IPS-18a (cell line): ENCODE data around the gene CD83.
"Not testable (repeated sequence)": the region's sequence is repeated elsewhere in the genome, so short reads cannot be mapped to it uniquely, and the experiment has no call there.

ENCODE experiments used
- H3K27ac ChIP-seq: one replicate; pipeline ENCODE4 v1.5.1; 2013; ENCODE audit warnings: low read length
- H3K27me3 ChIP-seq: one replicate; pipeline ENCODE4 v1.6.1; 2013; ENCODE audit warnings: mild to moderate bottlenecking, low read length; ENCODE audit not compliant: control insufficient read depth, insufficient read depth
- H3K36me3 ChIP-seq: one replicate; pipeline ENCODE4 v1.6.1; 2013; ENCODE audit warnings: low read depth, low read length; ENCODE audit not compliant: control insufficient read depth
- H3K4me1 ChIP-seq: one replicate; pipeline ENCODE4 v1.6.1; 2013; ENCODE audit warnings: low read depth, low read length; ENCODE audit not compliant: control insufficient read depth
- H3K4me3 ChIP-seq: one replicate; pipeline ENCODE4 v1.5.1; 2013; ENCODE audit warnings: low read length
- H3K9ac ChIP-seq: one replicate; pipeline ENCODE4 v1.6.1; 2013; ENCODE audit warnings: mild to moderate bottlenecking, low read length, moderate library complexity
- H3K9me3 ChIP-seq: one replicate; pipeline ENCODE4 v1.6.1; 2013; ENCODE audit warnings: low read depth, low read length; ENCODE audit not compliant: control insufficient read depth

CD83 gene

GRCh38 chr6:14117158-14118090, at the start of gene CD83:
Gene CD83 (plus strand): TSS chr6:14117772. CDS start chr6:14117812, 40 bp downstream.
- no peaks in the 10 kb centered on the region for H3K36me3 ChIP-seq
- H3K27me3 ChIP-seq: peaks cover 24% of the 10 kb centered on the region
- H3K9ac ChIP-seq: peak within 1 kb of the TSS; percentile 48
- no peaks in the 10 kb centered on the region for H3K4me1 ChIP-seq
- H3K27ac ChIP-seq: no peak within 1 kb of the TSS
- H3K4me3 ChIP-seq: peak within 1 kb of the TSS; percentile 79
- H3K9me3 ChIP-seq: no peaks in the 10 kb centered on the region

- Histone ChIP-seq H3K4me1 (no peaks in the 10 kb centered on the region), H3K27ac (no peak overlapping the region), H3K27me3 (no peaks in the 10 kb centered on the region), H3K9me3 (no peaks in the 10 kb centered on the region), H3K9ac (no peak overlapping the region), H3K4me3 (no peak overlapping the region), H3K36me3 (no peaks in the 10 kb centered on the region)
Observed at GRCh38 chr6:14068133-14068532, 49.4 kb upstream of the CD83 start.

DNA sequence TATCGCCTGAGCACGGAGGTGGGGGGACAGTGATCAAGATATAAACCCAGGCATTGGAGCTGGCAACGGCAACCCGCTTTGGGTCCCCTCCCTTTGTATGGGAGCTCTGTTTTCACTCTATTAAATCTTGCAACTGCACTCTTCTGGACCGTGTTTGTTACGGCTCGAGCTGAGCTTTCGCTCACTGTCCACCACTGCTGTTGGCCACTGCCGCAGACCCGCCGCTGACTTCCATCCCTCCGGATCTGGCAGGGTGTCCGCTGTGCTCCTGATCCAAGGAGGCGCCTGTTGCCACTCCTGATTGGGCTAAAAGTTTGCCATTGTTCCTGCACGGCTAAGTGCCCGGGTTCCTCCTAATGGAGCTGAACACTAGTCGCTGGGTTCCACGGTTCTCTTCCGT, 48.9 kb upstream of the CD83 start:
- no peaks in the 10 kb centered on the region for H3K4me1 ChIP-seq
- no peak overlapping the region for H3K27ac ChIP-seq
- no peaks in the 10 kb centered on the region for H3K27me3 ChIP-seq
- no peaks in the 10 kb centered on the region for H3K9me3 ChIP-seq
- H3K4me3 ChIP-seq: no peak overlapping the region
- no peak overlapping the region for H3K9ac ChIP-seq
- H3K36me3 ChIP-seq: no peaks in the 10 kb centered on the region

DNA sequence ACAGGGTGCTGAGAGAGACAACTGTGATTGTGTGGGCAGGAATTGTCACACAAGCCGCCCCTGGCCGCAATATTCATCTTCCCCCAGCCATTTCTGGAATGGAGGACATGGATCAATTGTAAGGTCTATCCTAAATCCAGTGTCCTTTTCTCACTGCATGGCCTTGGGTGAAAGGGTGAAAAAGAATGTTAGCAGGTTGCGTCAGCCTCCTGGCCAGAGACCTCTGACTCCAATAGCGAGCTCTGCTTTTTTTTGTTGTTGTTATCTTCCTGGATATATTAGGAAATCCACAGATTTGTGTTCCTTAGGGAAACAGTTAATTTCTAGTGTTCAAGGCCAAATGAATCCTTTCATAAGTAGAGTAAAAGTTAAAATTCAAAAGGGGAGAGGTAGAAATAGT, 47.1 kb upstream of the CD83 start:
- peaks cover 8% of the 10 kb centered on the region for H3K4me1 ChIP-seq
- H3K27me3 ChIP-seq: no peaks in the 10 kb centered on the region
- no peaks in the 10 kb centered on the region for H3K36me3 ChIP-seq
- H3K9me3 ChIP-seq: no peaks in the 10 kb centered on the region
- H3K9ac ChIP-seq: no peak overlapping the region
- H3K27ac ChIP-seq: no peak overlapping the region
- H3K4me3 ChIP-seq: no peak overlapping the region

DNA sequence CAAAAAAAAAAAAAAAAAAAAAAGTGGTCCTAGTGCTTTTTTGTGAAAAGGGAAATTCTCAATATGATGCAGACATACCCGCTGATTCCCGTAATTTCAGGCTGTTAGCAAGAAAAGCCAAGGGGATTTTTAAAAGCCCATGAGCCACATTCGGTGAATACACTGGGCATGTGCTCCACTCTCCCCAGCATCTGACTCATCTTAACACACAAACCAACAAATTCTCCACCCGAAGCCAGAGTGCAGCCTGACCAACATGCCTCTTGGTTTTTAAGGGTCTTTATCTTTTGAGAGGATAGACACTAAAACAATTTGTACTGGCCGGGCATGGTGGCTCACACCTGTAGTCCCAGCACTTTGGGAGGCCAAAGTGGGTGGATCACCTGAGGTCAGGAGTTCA, 45.5 kb upstream of the CD83 start:
- Histone ChIP-seq H3K9me3 (no peaks in the 10 kb centered on the region), H3K27me3 (no peaks in the 10 kb centered on the region), H3K9ac (no peak overlapping the region), H3K27ac (no peak overlapping the region), H3K36me3 (no peaks in the 10 kb centered on the region), H3K4me3 (no peak overlapping the region), H3K4me1 (peaks cover 8% of the 10 kb centered on the region)

- H3K4me3 ChIP-seq, H3K27ac ChIP-seq, H3K9me3 ChIP-seq, H3K9ac ChIP-seq, H3K27me3 ChIP-seq, H3K36me3 ChIP-seq, H3K4me1 ChIP-seq: not testable (repeated sequence)
Observed at GRCh38 chr6:14073561-14074354, 43.8 kb upstream of the CD83 start.

GRCh38 chr6:14074476-14075094, 43.0 kb upstream of the CD83 start:
- H3K9ac ChIP-seq: no peak overlapping the region
- H3K4me3 ChIP-seq: no peak overlapping the region
- H3K27ac ChIP-seq: no peak overlapping the region

DNA sequence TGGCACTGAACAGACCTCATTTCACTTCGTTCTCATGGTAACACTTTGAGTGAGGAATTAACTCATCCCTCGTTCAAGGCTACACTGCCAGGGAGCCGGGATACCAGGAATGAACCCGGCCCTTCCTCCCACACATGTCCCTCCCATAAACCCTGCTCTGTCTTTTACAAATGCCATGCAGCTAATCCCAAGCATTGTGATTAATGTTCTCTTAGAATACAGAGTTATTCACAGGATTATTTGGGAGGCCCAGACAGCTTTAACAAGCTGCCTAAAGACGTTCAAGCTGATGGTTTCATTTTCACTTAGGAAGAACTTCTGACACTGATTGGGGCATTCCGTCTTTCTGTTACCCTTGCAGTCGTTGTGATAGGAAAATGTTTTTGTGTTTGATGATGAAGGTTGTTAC, 42.5 kb upstream of the CD83 start:
- Histone ChIP-seq H3K36me3 (no peaks in the 10 kb centered on the region), H3K27me3 (no peaks in the 10 kb centered on the region), H3K9ac (no peak overlapping the region), H3K4me3 (no peak overlapping the region), H3K9me3 (no peaks in the 10 kb centered on the region), H3K4me1 (peaks cover 8% of the 10 kb centered on the region), H3K27ac (no peak overlapping the region)

More at GRCh38 chr6:14074476-14075094, 43.0 kb upstream of the CD83 start:
- peaks cover 8% of the 10 kb centered on the region for H3K4me1 ChIP-seq
- H3K27me3 ChIP-seq: no peaks in the 10 kb centered on the region
- no peaks in the 10 kb centered on the region for H3K36me3 ChIP-seq
- no peaks in the 10 kb centered on the region for H3K9me3 ChIP-seq

DNA sequence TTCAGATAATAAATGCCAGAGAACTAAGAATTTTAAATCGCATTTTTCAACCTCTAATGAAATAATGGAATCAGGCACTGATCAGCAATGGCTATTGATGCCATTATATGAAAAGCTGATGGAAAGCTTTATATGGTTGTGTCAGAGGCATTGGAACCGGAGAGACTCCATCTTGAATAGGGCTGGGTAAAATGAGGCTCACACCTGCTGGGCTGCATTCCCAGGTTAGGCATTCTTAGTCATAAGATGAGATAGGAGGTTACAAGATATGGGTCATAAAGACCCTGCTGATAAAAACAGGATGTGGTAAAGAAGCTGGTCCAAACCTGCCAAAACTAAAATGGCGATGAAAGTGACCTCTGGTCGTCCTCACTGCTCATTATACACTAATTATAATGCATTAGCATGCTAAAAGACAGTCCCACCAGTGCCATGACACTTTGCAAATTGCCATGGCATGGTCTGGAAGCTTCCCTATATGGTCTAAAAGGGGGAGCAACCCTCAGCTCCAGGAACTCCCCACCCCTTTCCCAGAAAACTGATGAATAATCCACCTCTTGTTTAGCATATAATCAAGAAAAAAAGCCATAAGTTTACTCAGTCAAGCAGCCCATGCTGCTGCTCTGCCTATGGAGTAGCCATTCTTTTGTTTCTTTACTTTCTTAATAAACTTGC, 40.2 kb upstream of the CD83 start:
- no peak overlapping the region for H3K9ac ChIP-seq
- H3K4me1 ChIP-seq: peaks cover 8% of the 10 kb centered on the region
- no peaks in the 10 kb centered on the region for H3K9me3 ChIP-seq
- no peaks in the 10 kb centered on the region for H3K36me3 ChIP-seq
- no peak overlapping the region for H3K27ac ChIP-seq
- no peaks in the 10 kb centered on the region for H3K27me3 ChIP-seq
- H3K4me3 ChIP-seq: no peak overlapping the region

DNA sequence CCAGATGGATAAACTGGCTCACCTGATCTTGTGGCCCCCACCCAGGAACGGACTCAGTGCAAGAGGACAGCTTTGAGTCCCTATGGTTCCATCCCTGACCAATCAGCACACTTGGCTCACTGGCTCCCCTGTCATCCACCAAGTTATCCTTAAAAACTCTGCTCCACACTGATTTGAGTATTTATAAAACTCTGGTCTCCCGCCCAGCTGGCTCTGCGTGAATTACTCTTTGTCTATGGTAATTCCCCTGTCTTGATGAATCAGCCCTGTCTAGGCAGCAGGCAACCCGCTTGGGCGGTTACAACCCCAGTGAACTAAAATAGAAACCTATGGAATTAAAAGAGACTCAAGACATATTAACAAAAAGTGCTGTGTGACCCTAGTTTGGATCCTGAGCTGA, 38.1 kb upstream of the CD83 start:
- H3K9me3 ChIP-seq: no peaks in the 10 kb centered on the region
- H3K4me3 ChIP-seq: no peak overlapping the region
- no peaks in the 10 kb centered on the region for H3K27me3 ChIP-seq
- H3K4me1 ChIP-seq: peaks cover 8% of the 10 kb centered on the region
- H3K36me3 ChIP-seq: no peaks in the 10 kb centered on the region
- no peak overlapping the region for H3K27ac ChIP-seq
- no peak overlapping the region for H3K9ac ChIP-seq

- no peaks in the 10 kb centered on the region for H3K36me3 ChIP-seq
- no peaks in the 10 kb centered on the region for H3K9me3 ChIP-seq
- no peaks in the 10 kb centered on the region for H3K27me3 ChIP-seq
- no peak overlapping the region for H3K27ac ChIP-seq
- H3K4me3 ChIP-seq: no peak overlapping the region
- H3K9ac ChIP-seq: no peak overlapping the region
- peaks cover 5% of the 10 kb centered on the region for H3K4me1 ChIP-seq
Observed at GRCh38 chr6:14079971-14080370, 37.6 kb upstream of the CD83 start.
